Measurements from ENCODE around the gene PLD4.

PLD4 gene

DNA sequence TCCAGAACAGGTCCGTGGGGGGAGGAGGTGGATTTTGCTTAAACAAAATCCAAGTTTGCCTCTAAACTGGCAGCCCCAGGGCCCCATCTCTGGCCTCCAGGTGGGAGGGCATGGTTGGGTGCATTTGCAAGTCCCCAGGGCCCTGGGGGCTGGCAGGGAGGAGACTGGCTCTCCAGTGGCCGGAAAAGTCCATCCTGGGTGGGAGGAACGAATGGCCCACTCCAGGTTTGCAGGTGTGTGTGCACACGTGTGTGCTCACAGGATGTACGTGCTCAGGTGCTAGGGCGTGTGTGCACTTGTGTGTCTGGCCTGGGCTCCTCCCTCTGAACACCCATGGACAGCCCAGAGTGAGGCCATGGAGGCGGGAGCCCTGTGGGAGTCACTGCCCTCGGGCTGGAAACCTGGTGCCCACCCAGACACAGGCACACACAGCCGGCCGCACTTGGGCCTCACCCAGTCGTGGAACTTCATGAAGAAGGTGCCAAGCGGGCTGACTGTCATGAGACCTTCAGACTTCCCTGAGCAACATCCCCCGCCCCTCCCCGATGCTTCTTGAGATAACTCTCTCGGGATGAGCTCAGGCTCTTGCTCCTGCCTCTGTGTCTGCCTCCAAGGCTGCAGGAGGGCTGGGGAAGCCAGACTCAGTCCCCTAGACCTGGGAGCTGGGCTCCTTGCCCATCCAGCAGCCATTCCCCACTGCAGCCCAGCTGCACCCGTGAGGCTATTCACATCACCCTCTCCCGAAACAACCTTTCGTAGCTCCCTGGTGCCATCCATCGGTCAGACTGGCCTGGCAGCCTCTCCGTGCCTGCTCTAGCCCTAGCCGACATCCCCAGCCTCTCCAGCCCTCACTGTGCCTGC lies 44.1 kb downstream of the PLD4 start:
- no peak overlapping the region for H3K27ac ChIP-seq (ENCODE audit: low read depth, low read length, poor library complexity, severe bottlenecking)
- H2AFZ ChIP-seq (ENCODE audit: low read length): no peak overlapping the region
- H3K9me3 ChIP-seq (ENCODE audit: low read length): no peaks in the 10 kb centered on the region
- peaks cover 11% of the 10 kb centered on the region for H3K4me1 ChIP-seq (ENCODE audit: insufficient read depth, low read length, severe bottlenecking)
- H4K20me1 ChIP-seq (ENCODE audit: insufficient read depth, low read length): no peaks in the 10 kb centered on the region
- no peaks in the 10 kb centered on the region for H3K9me2 ChIP-seq (ENCODE audit: low read depth, low read length)
- no peak overlapping the region for H3K4me3 ChIP-seq (ENCODE audit: low read depth, low read length, poor library complexity, severe bottlenecking)
- no peaks in the 10 kb centered on the region for H3K79me2 ChIP-seq (ENCODE audit: insufficient read depth, low read length)
- H3K27me3 ChIP-seq (ENCODE audit: insufficient read depth, low read length): peaks cover 16% of the 10 kb centered on the region
- H3F3A ChIP-seq (ENCODE audit: insufficient read depth, low read length): no peaks in the 10 kb centered on the region
- no peak overlapping the region for H3K4me2 ChIP-seq (ENCODE audit: low read length)
- H3K36me3 ChIP-seq (ENCODE audit: insufficient read depth, low read length): no peaks in the 10 kb centered on the region
- H3K9ac ChIP-seq (ENCODE audit: low read length): no peak overlapping the region
- TF ChIP-seq EZH2 (IDR thresholded peaks at IDR 0.05; ENCODE audit: borderline replicate concordance, low read length) (no peak), CTCF (IDR thresholded peaks at IDR 0.05; ENCODE audit: low read length) (no peak)

GRCh38 chr14:104969741-104970230 lies 45.1 kb downstream of the PLD4 start:
- Histone ChIP-seq H3K4me3 (ENCODE audit: low read depth, low read length, poor library complexity, severe bottlenecking) (no peak overlapping the region), H3K9me3 (ENCODE audit: low read length) (no peaks in the 10 kb centered on the region), H3F3A (ENCODE audit: insufficient read depth, low read length) (no peaks in the 10 kb centered on the region), H3K36me3 (ENCODE audit: insufficient read depth, low read length) (no peaks in the 10 kb centered on the region), H3K9ac (ENCODE audit: low read length) (no peak overlapping the region), H4K20me1 (ENCODE audit: insufficient read depth, low read length) (no peaks in the 10 kb centered on the region), H3K27ac (ENCODE audit: low read depth, low read length, poor library complexity, severe bottlenecking) (no peak overlapping the region), H3K4me2 (ENCODE audit: low read length) (no peak overlapping the region), H3K9me2 (ENCODE audit: low read depth, low read length) (no peaks in the 10 kb centered on the region), H2AFZ (ENCODE audit: low read length) (no peak overlapping the region), H3K4me1 (ENCODE audit: insufficient read depth, low read length, severe bottlenecking) (peaks cover 11% of the 10 kb centered on the region), H3K79me2 (ENCODE audit: insufficient read depth, low read length) (no peaks in the 10 kb centered on the region), H3K27me3 (ENCODE audit: insufficient read depth, low read length) (peaks cover 20% of the 10 kb centered on the region)
- TF ChIP-seq EZH2 (IDR thresholded peaks at IDR 0.05; ENCODE audit: borderline replicate concordance, low read length) (no peak), CTCF (IDR thresholded peaks at IDR 0.05; ENCODE audit: low read length) (no peak)

- no peaks in the 10 kb centered on the region for H4K20me1 ChIP-seq (ENCODE audit: insufficient read depth, low read length)
- peaks cover 20% of the 10 kb centered on the region for H3K27me3 ChIP-seq (ENCODE audit: insufficient read depth, low read length)
- TF ChIP-seq CTCF (IDR thresholded peaks at IDR 0.05; ENCODE audit: low read length) (no peak), EZH2 (IDR thresholded peaks at IDR 0.05; ENCODE audit: borderline replicate concordance, low read length) (no peak)
- H3K9me3 ChIP-seq (ENCODE audit: low read length): no peaks in the 10 kb centered on the region
- no peak overlapping the region for H3K9ac ChIP-seq (ENCODE audit: low read length)
- no peaks in the 10 kb centered on the region for H3K79me2 ChIP-seq (ENCODE audit: insufficient read depth, low read length)
- no peak overlapping the region for H3K27ac ChIP-seq (ENCODE audit: low read depth, low read length, poor library complexity, severe bottlenecking)
- H3K9me2 ChIP-seq (ENCODE audit: low read depth, low read length): no peaks in the 10 kb centered on the region
- H3K4me1 ChIP-seq (ENCODE audit: insufficient read depth, low read length, severe bottlenecking): peaks cover 11% of the 10 kb centered on the region
- H3K4me2 ChIP-seq (ENCODE audit: low read length): no peak overlapping the region
- no peaks in the 10 kb centered on the region for H3F3A ChIP-seq (ENCODE audit: insufficient read depth, low read length)
- no peak overlapping the region for H3K4me3 ChIP-seq (ENCODE audit: low read depth, low read length, poor library complexity, severe bottlenecking)
- H3K36me3 ChIP-seq (ENCODE audit: insufficient read depth, low read length): no peaks in the 10 kb centered on the region
- no peak overlapping the region for H2AFZ ChIP-seq (ENCODE audit: low read length)
These were observed 45.8 kb downstream of the PLD4 start for GRCh38 chr14:104970231-104971068.

Measured in OCI-LY1 (cell line).